ENCODE results near the gene SDR42E2. TPM values are rescaled to one million over a fixed set of nuclear protein-coding genes. Genes with fewer than 3 reads are reported as not detected.

SDR42E2 gene
- total and polyA plus RNA-seq, 2 of the 8 experiments (the other 6 are each of a cell fraction or from before 2014, with no cell fraction given) = 0.08 TPM; not detected in 1

- TF ChIP-seq SIN3A (conservative IDR thresholded peaks at IDR 0.05 in 1 of 2, IDR thresholded peaks at IDR 0.05 in 1 of 2; ENCODE audit: low read depth in 1 of 2, low read length in 2 of 2) = 0 out of 4 replicates have a peak, but pooled peaks of 1 of the 2 experiments have one; percentile 54
- TF ChIP-seq POU5F1 (IDR thresholded peaks at IDR 0.05; ENCODE audit: low read depth, low read length) = no peak
- no peak for TF ChIP-seq SUZ12 (IDR thresholded peaks at IDR 0.05; ENCODE audit: low read length)
- TF ChIP-seq BRCA1 (IDR thresholded peaks at IDR 0.05; ENCODE audit: low read depth, low read length) = peak; percentile 50; the same call in 1 of the 2 replicates
- no peak for TF ChIP-seq EP300 (IDR thresholded peaks at IDR 0.05; ENCODE audit: borderline replicate concordance in 1 of 2, low read depth in 2 of 2, low read length in 2 of 2)
- peak; percentile 31; the same call in 1 of the 2 replicates for TF ChIP-seq TBP (IDR thresholded peaks at IDR 0.05; ENCODE audit: low read depth, low read length)
- no peak for TF ChIP-seq ATF2 (IDR thresholded peaks at IDR 0.05; ENCODE audit: low read length)
- TF ChIP-seq SIX5 (IDR thresholded peaks at IDR 0.05; ENCODE audit: low read depth, low read length) = no peak
- TF ChIP-seq CTCF (IDR thresholded peaks at IDR 0.05; ENCODE audit: control extremely low read depth in 1 of 3, insufficient read depth in 1 of 3, low read depth in 1 of 3, low read length in 3 of 3) = peak; percentile 68 to 93 (median 82)
Measured at GRCh38 chr16:22188595-22189442, 26.5 kb downstream of the SDR42E2 start (continued).
